Smooth muscle cell (in vitro differentiated cells): ENCODE measurements around the gene REXO1. TPM values are rescaled to one million over a fixed set of nuclear protein-coding genes. Genes with fewer than 3 reads are reported as not detected.
"Not testable (repeated sequence)": the region's sequence is repeated elsewhere in the genome, so short reads cannot be mapped to it uniquely, and the experiment has no call there.

Source experiments
- DNase-seq: peaks from one replicate; lab custom pipeline; 2025; ENCODE audit not compliant: unreplicated experiment; lab: John Stamatoyannopoulos, UW
- H2AFZ ChIP-seq: fragments of 200-600 bp; sonication (generic); 2 replicates; pipeline ENCODE4 v1.6.0; 2016; ENCODE audit warnings: antibody characterized with exemption, low read depth, mild to moderate bottlenecking
- H3F3A ChIP-seq: fragments of 200-600 bp; sonication (generic); 2 replicates; pipeline ENCODE4 v1.6.0; 2017; ENCODE audit warnings: antibody characterized with exemption, low read depth
- H3K27ac ChIP-seq: fragments of 200-600 bp; sonication (generic); 2 replicates; pipeline ENCODE4 v1.5.1; 2016; ENCODE audit warnings: low read depth, mild to moderate bottlenecking
- H3K27me3 ChIP-seq: fragments of 200-600 bp; sonication (generic); 2 replicates; pipeline ENCODE4 v1.6.1; 2016; ENCODE audit warnings: low read depth, mild to moderate bottlenecking
- H3K36me3 ChIP-seq: fragments of 200-600 bp; sonication (generic); 2 replicates; pipeline ENCODE4 v1.5.1; 2016; ENCODE audit warnings: low read depth
- H3K4me1 ChIP-seq: fragments of 200-600 bp; sonication (generic); 2 replicates; pipeline ENCODE4 v1.5.1; 2016; ENCODE audit warnings: low read depth
- H3K4me2 ChIP-seq: fragments of 200-600 bp; sonication (generic); 2 replicates; pipeline ENCODE4 v1.6.0; 2016; ENCODE audit warnings: mild to moderate bottlenecking
- H3K4me3 ChIP-seq: fragments of 200-600 bp; sonication (generic); 2 replicates; pipeline ENCODE4 v1.5.1; 2016; ENCODE audit warnings: mild to moderate bottlenecking
- H3K79me2 ChIP-seq: fragments of 200-600 bp; sonication (generic); 2 replicates; pipeline ENCODE4 v1.6.0; 2016; ENCODE audit warnings: low read depth, mild to moderate bottlenecking
- H3K9ac ChIP-seq: fragments of 200-600 bp; sonication (generic); 2 replicates; pipeline ENCODE4 v1.6.0; 2016; ENCODE audit warnings: low read depth
- H3K9me3 ChIP-seq: fragments of 200-600 bp; sonication (generic); replicated peaks from 2 replicates; pipeline ENCODE4 v1.5.1; 2016; ENCODE audit warnings: low read depth
- H4K20me1 ChIP-seq: fragments of 200-600 bp; sonication (generic); 2 replicates; pipeline ENCODE4 v1.6.0; 2016; ENCODE audit warnings: low read depth
- CTCF ChIP-seq: fragments of 200-600 bp; sonication (generic); IDR thresholded peaks from 2 replicates; pipeline ENCODE4 v1.5.1; 2017; ENCODE audit warnings: borderline replicate concordance, mild to moderate bottlenecking, antibody characterized with exemption; ENCODE audit not compliant: insufficient read depth, poor library complexity, severe bottlenecking
- WGBS: methylation state at CpG from one replicate; pipeline ENCODE4 v1.1.7; 2016; ENCODE audit warnings: low lambda C conversion rate; 5-methylcytosine and 5-hydroxymethylcytosine counted together
- polyA plus RNA-seq: library from polyadenylated mRNA; unstranded; fragments of >200 nt; fragmentation: Nextera tagmentation; extraction: Ambion mirVana; gene quantifications from 2 replicates; pipeline ENCODE4 v1.2.1, GENCODE V29; 2016
- total RNA-seq: library from RNA; depleted of rRNA; stranded (reverse); fragments of >200 nt; gene quantifications from 2 replicates; pipeline ENCODE4 v1.2.3, GENCODE V29; 2014

REXO1 gene
- total and polyA plus RNA-seq, 2 experiments from 2014 or later, result 10.6 to 11.6 TPM

GRCh38 chr19:1805401-1806183, 42.7 kb downstream of the REXO1 start:
- Histone ChIP-seq H3K27ac (no peak overlapping the region), H3K79me2 (no peaks in the 10 kb centered on the region), H3K4me3 (no peak overlapping the region), H3K4me1 (no peaks in the 10 kb centered on the region), H3F3A (no peaks in the 10 kb centered on the region), H2AFZ (no peak overlapping the region), H4K20me1 (no peaks in the 10 kb centered on the region), H3K27me3 (no peaks in the 10 kb centered on the region), H3K9ac (no peak overlapping the region), H3K9me3 (no peaks in the 10 kb centered on the region), H3K4me2 (no peak overlapping the region), H3K36me3 (no peaks in the 10 kb centered on the region)
- no peak for TF ChIP-seq CTCF
- DNase-seq, result no peak
- WGBS, result 95% methylated on average over 23 of the region's 24 CpGs

- H3F3A ChIP-seq, result no peaks in the 10 kb centered on the region
- H4K20me1 ChIP-seq, result no peaks in the 10 kb centered on the region
- no peak for TF ChIP-seq CTCF
These were observed 43.4 kb downstream of the REXO1 start for GRCh38 chr19:1804858-1805257.

GRCh38 chr19:1799695-1800342, 48.5 kb downstream of the REXO1 start:
- Histone ChIP-seq H3K27ac (no peak overlapping the region), H3K4me3 (no peak overlapping the region), H3K4me1 (no peaks in the 10 kb centered on the region), H3K9me3 (no peaks in the 10 kb centered on the region), H2AFZ (no peak overlapping the region), H3K9ac (no peak overlapping the region), H3K27me3 (no peaks in the 10 kb centered on the region), H3F3A (no peaks in the 10 kb centered on the region), H3K4me2 (no peak overlapping the region), H3K36me3 (no peaks in the 10 kb centered on the region), H3K79me2 (no peaks in the 10 kb centered on the region), H4K20me1 (no peaks in the 10 kb centered on the region)
- DNase-seq, result no peak
- WGBS, result 93% methylated on average over 36 of the region's 36 CpGs
- no peak for TF ChIP-seq CTCF

More at GRCh38 chr19:1804858-1805257, 43.4 kb downstream of the REXO1 start:
- Histone ChIP-seq H2AFZ (no peak overlapping the region), H3K9ac (no peak overlapping the region), H3K9me3 (no peaks in the 10 kb centered on the region), H3K79me2 (no peaks in the 10 kb centered on the region), H3K27me3 (no peaks in the 10 kb centered on the region), H3K4me2 (no peak overlapping the region), H3K4me1 (no peaks in the 10 kb centered on the region), H3K36me3 (no peaks in the 10 kb centered on the region), H3K4me3 (no peak overlapping the region), H3K27ac (no peak overlapping the region)
- no peak for DNase-seq
- 91% methylated on average over 6 of the region's 6 CpGs for WGBS

GRCh38 chr19:1797313-1797712, 51.0 kb downstream of the REXO1 start:
- not testable (repeated sequence) for H3K9me3 ChIP-seq, H3K36me3 ChIP-seq, H3K79me2 ChIP-seq, H4K20me1 ChIP-seq, H3F3A ChIP-seq, H3K27me3 ChIP-seq, H3K4me3 ChIP-seq, H3K27ac ChIP-seq, DNase-seq, H3K4me1 ChIP-seq, H2AFZ ChIP-seq, H3K9ac ChIP-seq, H3K4me2 ChIP-seq
- WGBS, result 97% methylated on average over 7 of the region's 7 CpGs
